ENCODE measurements around the gene PHLPP2.

DNA sequence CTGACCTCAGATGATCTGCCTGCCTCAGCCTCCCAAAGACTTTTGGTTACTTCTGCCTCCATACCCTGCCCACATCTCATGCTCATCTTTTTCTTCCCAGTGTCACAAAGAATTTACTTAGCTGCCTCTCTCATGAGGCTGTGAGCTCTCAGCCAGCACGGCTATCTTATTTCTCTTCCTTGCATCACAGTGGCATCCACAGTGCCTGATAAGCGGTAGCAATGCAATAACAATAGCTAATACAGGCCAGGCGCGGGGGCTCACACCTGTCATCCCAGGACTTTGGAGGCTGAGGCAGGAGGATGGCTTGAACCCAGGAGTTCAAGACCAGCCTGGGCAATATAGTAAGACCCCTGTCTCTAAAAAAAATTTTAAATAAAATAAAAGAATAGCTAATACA, 114.1 kb downstream of the PHLPP2 start:
- TF ChIP-seq POLR2A (IDR thresholded peaks at IDR 0.05; ENCODE audit: low read depth, low read length) (no peak), TAF1 (IDR thresholded peaks at IDR 0.05; ENCODE audit: low read depth, low read length) (no peak), PAX5 (IDR thresholded peaks at IDR 0.05; ENCODE audit: insufficient read depth, low read length, severe bottlenecking) (no peak), SPI1 (IDR thresholded peaks at IDR 0.05; ENCODE audit: low read depth, low read length) (no peak), POLR2AphosphoS5 (IDR thresholded peaks at IDR 0.05; ENCODE audit: low read depth, low read length) (no peak), POU2F2 (IDR thresholded peaks at IDR 0.05; ENCODE audit: low read depth, low read length) (no peak)

All from GM12891 (cell line).